NCI-H1048 (cell line): ENCODE measurements around the gene TMED9.
"Not testable (repeated sequence)": the region's sequence is repeated elsewhere in the genome, so short reads cannot be mapped to it uniquely, and the experiment has no call there.

Experiments
- DNase-seq: peaks from one replicate; lab custom pipeline; 2025; lab: John Stamatoyannopoulos, UW

Gene TMED9

GRCh38 chr5:177592010-177592834 is at the start of gene TMED9:
TMED9 (plus strand) TSS chr5:177592203; CDS start chr5:177592215, 12 bp downstream.
- peak; percentile 53 for DNase-seq

DNA sequence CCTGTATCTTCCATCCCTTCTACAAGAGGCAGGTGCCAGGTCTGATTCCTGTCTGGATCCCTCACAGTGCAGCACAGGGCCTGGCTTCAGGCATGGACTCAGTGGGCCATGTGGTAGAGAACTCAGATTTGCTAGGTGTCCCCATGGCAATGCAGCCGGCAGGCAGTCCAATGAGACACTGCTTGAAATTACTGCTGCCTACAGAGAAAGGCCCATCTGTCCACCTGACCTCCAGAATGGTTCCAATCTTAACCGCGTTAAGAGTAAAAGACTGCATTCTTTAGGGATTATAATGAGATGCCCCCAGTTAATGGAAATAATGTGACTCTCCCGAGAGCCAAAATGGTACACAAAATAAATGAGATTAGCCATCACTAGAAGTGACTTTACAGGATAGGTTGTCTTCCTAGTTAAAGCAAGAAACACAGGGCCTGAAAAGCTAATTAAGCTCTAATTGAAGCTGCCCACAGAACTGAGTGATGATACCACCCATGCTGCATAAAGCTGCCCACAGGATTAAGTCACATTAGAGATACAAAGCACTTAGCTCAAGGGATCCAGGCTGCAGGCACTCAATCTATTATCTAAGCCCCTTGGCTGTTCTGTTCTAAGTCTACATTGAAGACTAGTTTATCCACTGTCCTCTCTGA is 49.1 kb upstream of the TMED9 start:
- no peak for DNase-seq

DNA sequence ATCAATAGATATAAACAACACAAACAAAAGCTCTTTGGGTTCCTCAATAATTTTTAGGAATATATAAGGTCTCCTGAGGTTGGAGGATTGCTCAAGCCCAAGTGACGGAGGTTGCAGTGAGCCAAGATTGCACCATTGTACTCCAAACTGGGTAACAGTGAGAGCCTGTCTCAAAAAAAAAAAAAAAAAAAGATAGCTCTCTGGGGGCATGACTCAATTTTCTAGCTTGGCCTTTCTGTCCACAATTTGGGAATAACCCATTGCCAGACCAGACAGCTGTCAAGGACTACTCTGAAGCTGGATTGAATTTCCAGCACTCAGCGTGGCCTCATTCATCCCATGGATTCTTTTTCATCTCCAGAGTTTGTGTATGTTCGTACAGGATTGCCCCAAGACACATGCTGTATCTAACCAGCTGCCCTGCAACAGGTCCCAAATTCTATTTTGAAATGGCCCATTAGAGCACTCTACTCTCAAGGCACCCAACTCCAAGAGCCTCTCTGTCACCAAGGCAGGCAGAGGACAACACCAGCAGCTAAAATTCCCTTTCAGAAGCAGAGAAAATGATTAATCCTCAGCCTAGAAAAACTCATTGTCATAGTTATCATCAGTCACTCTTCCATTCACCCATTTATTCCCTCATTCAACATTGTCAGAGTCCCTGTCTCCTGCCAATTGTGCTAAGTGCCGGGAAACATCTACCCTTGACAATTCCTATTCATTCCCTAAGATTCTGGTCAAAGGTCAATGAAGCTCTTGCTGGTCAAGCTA is 46.3 kb upstream of the TMED9 start:
- DNase-seq = no peak

- no peak for DNase-seq
These were observed 45.7 kb upstream of the TMED9 start for GRCh38 chr5:177546258-177546741.

DNA sequence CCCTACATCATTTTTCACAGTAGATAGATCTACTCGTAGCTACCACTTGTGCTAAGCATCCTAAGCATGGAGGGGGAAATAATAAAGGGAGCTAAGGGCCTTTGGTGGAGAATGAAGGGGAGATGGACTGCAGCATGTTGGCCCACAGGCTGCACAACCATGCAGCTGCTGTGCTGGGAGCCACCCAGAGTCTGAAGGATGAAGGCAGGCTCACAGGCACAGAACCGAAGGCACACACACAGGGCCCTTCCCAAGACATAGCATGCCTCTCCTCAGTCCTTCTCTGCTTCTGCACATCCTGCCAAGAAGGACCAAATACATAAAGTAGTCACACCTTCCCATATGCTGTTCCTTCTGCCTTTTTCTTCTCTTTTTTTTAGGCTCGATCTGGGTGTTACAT is 44.3 kb upstream of the TMED9 start:
- no peak for DNase-seq

DNA sequence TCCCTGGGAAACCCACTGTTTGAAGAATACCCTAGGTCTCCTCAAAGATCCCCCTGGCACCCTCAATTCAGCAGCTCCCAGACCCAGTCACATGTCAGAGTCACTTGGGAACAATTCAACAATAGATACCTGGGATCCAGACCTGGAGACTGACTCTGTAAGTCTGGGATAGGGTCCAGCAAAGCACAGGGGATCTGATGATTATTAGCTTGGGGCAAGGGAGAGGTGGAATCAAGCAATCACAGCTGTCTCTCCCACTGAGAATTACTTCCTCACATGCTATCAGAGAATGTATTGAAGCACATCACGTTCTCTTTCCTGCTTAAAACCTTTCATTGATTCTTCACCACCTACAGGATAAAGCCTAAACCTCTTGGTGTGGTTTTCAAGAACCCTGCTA is 43.5 kb upstream of the TMED9 start:
- DNase-seq = no peak

DNA sequence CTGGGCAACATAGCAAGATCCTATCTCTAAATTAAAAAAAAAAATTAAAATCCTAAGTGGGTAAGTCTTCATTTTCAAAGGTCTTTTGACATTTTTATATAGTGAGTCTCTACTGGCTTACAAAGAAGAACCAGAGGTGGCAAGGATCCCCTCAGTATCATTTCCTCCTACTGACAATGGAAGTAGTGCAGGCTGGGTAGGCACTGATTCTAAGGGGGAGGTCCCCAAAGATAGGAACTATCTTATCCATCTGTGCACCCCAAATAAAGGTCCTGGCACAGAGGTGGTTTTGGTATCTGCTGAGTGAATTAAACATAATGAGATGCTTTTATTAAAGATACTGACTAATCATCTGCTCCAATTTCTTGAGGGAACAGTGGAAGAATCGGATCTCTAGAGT is 41.9 kb upstream of the TMED9 start:
- DNase-seq = no peak

DNA sequence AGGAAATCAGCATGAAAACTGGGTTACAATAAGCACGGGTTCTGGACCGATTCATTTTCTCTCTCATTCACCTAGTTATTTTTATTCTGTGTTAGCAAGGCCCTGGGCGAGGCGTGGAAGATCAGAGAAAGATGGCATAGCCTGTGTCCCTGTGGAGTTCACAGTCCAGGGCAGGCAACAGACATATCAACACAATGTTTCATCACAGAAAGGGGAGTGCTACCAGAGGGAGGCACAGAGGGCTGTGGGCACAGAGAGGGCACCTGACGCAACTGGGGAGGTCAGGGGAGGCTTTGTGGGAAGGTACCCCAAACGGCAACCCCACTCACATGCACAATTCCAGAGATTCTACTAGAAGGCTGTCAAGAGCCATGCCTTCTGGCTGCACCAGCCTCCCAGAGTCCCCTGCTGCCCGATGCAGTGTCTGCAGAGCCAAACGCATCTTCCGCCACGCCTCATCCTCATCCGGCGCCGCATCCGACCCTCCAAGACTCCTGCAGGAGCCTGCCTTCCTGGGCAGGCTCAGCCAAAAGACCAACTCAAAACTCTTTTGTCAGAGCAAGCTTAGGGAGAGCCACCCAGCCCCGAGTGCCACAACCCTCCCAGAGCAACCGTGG is 39.1 kb upstream of the TMED9 start:
- DNase-seq = no peak

GRCh38 chr5:177553671-177554429 is 38.2 kb upstream of the TMED9 start:
- DNase-seq = no peak

- DNase-seq = peak; percentile 83
These were observed 37.4 kb upstream of the TMED9 start, which contains the start of gene FAM193B for GRCh38 chr5:177554474-177555111. FAM193B (minus strand) TSS chr5:177554563; CDS start chr5:177554458, 105 bp downstream.

GRCh38 chr5:177555228-177555627 is 36.8 kb upstream of the TMED9 start:
- no peak for DNase-seq

DNA sequence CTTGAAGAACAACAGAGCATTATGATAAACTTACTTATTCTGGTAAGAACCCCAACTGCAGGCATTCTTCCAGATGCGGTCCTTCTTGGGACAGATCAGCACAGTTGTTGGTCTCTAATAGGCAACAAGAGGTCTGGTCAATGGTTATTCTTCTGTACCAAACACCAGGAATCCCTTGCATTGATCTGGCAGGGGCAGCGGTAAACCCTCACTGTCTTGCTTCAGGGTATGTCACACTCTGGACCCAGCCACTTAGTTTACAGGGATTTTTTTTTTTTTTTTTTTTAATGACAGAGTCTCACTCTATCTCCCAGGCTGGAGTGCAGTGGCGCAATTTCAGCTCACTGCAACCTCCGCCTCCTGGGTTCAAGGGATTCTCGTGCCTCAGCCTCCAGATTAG is 36.3 kb upstream of the TMED9 start:
- DNase-seq = no peak

DNA sequence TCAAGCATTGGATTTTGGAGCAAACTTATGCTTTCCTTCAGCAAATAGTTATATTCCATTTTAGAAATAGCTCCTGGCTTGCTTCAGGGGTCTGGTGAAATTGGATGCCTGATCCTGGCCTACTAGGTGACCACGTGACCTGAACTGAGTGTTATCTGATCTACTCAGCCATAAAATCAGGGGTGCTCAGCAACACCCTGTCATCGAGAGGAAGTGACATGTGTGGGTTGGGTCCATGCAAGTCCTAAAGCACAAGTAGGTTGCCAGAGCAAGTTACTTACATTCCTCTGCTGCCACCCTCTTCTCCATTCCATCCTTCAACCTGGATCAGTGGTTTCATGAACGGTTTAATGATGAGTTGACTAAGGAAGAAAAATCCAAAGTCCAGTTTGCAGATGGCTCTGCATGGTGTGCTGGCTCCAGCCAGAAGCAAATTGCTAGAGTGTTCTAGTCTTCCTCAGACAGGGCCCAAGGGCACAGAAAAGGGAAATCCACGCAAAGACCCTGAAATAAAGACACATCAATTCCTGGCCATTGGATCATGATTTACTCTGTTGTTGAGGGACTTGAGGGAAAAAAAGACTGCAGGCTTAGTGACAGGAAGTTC is 34.9 kb upstream of the TMED9 start:
- DNase-seq = no peak

GRCh38 chr5:177557796-177558195 is 34.2 kb upstream of the TMED9 start:
- no peak for DNase-seq

DNA sequence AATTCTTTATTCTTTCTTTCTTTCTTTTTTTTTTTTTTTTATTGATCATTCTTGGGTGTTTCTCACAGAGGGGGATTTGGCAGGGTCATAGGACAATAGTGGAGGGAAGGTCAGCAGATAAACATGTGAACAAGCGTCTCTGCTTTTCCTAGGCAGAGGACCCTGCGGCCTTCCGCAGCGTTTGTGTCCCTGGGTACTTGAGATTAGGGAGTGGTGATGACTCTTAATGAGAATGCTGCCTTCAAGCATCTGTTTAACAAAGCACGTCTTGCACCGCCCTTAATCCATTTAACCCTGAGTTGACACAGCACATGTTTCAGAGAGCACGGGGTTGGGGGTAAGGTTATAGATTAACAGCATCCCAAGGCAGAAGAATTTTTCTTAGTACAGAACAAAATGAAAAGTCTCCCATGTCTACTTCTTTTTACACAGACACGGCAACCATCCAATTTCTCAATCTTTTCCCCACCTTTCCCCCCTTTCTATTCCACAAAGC is 32.5 kb upstream of the TMED9 start:
- DNase-seq = not testable (repeated sequence)

- no peak for DNase-seq
These were observed 27.0 kb upstream of the TMED9 start for GRCh38 chr5:177565046-177565445.

- DNase-seq = no peak
These were observed 23.7 kb upstream of the TMED9 start for GRCh38 chr5:177568326-177568725.

- no peak for DNase-seq
These were observed 22.1 kb upstream of the TMED9 start for GRCh38 chr5:177569894-177570293.

DNA sequence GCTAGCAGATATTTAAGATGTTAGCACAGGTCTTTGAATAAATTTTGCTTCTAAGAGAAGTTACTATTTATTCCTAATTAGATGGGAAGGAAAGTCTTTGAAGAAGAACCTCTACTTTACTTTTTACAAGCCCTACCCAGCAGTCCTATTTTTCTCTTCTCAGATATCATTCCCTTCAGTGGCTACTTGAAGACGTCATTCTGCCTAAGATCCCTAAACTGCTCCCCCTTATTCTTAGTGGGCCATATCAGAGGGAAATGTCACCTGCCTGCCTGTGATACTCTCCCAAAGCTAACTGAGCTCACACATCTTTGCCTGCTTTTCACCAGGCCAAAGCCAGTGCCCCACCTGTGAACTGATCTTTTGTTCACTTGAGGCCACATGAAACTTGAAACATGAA is 16.5 kb upstream of the TMED9 start:
- DNase-seq = no peak

DNA sequence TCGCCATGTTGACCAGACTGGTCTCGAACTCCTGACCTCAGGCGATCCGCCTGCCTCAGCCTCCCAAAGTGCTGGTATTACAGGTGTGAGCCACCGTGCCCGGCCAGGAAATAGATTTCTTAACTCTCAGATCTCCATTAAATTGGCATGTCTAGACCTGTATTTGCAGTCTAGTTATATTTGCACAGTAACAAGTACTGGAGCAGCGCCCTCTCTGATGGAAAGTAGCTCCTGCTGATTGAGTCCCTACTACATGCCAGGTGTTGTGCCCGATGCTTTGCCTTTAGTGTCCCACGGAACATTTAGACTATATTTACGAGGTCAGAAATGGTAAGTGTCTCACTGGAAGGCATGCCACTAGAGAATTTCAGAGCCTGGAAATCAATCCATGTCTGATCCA is 15.8 kb upstream of the TMED9 start:
- DNase-seq = no peak
